HS-27A (cell line): ENCODE measurements around the gene WDR75.

Experiments
- DNase-seq: peaks from one replicate; pipeline ENCODE4 v3.0.0-alpha.2; 2012; ENCODE audit warnings: low read depth, missing footprints

Gene WDR75

GRCh38 chr2:189500456-189501160, 59.3 kb downstream of the WDR75 start:
- DNase-seq = no peak

- DNase-seq = no peak
Observed at GRCh38 chr2:189501487-189501886, 60.2 kb downstream of the WDR75 start.

- DNase-seq = no peak
Observed at GRCh38 chr2:189502714-189503113, 61.4 kb downstream of the WDR75 start.

GRCh38 chr2:189504238-189504637, 63.0 kb downstream of the WDR75 start:
- no peak for DNase-seq

- DNase-seq = no peak
Observed at GRCh38 chr2:189505492-189505891, 64.2 kb downstream of the WDR75 start.

- DNase-seq = no peak
Observed at GRCh38 chr2:189506514-189506976, 65.3 kb downstream of the WDR75 start.

- no peak for DNase-seq
Observed at GRCh38 chr2:189511210-189511959, 70.1 kb downstream of the WDR75 start.

GRCh38 chr2:189511960-189512319, 70.7 kb downstream of the WDR75 start:
- no peak for DNase-seq

- DNase-seq = no peak
Observed at GRCh38 chr2:189512879-189513278, 71.6 kb downstream of the WDR75 start.

- DNase-seq = no peak
Observed at GRCh38 chr2:189514104-189514503, 72.8 kb downstream of the WDR75 start.

- DNase-seq = no peak
Observed at GRCh38 chr2:189515264-189515663, 74.0 kb downstream of the WDR75 start.

GRCh38 chr2:189516546-189516945, 75.3 kb downstream of the WDR75 start:
- DNase-seq = no peak

GRCh38 chr2:189517847-189518535, 76.7 kb downstream of the WDR75 start:
- no peak for DNase-seq

GRCh38 chr2:189519631-189520387, 78.5 kb downstream of the WDR75 start:
- no peak for DNase-seq

GRCh38 chr2:189521699-189522434, 80.6 kb downstream of the WDR75 start:
- no peak for DNase-seq

GRCh38 chr2:189522435-189523151, 81.3 kb downstream of the WDR75 start:
- DNase-seq = no peak

GRCh38 chr2:189524746-189525145, 83.5 kb downstream of the WDR75 start:
- DNase-seq = no peak
